GM12872 (cell line): ENCODE results near the gene PTPRG.

ENCODE experiments used
- TF ChIP-seq, protein P1 (sequence below): IDR thresholded peaks from 3 replicates; pipeline ENCODE4 v1.5.1; 2011; ENCODE audit warnings: low read depth, mild to moderate bottlenecking, low read length, moderate library complexity; ENCODE audit not compliant: insufficient read depth

PTPRG gene

GRCh38 chr3:61594144-61594963 lies 33.0 kb downstream of the PTPRG start:
- TF ChIP-seq, protein P1, sequence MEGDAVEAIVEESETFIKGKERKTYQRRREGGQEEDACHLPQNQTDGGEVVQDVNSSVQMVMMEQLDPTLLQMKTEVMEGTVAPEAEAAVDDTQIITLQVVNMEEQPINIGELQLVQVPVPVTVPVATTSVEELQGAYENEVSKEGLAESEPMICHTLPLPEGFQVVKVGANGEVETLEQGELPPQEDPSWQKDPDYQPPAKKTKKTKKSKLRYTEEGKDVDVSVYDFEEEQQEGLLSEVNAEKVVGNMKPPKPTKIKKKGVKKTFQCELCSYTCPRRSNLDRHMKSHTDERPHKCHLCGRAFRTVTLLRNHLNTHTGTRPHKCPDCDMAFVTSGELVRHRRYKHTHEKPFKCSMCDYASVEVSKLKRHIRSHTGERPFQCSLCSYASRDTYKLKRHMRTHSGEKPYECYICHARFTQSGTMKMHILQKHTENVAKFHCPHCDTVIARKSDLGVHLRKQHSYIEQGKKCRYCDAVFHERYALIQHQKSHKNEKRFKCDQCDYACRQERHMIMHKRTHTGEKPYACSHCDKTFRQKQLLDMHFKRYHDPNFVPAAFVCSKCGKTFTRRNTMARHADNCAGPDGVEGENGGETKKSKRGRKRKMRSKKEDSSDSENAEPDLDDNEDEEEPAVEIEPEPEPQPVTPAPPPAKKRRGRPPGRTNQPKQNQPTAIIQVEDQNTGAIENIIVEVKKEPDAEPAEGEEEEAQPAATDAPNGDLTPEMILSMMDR = no peak

DNA sequence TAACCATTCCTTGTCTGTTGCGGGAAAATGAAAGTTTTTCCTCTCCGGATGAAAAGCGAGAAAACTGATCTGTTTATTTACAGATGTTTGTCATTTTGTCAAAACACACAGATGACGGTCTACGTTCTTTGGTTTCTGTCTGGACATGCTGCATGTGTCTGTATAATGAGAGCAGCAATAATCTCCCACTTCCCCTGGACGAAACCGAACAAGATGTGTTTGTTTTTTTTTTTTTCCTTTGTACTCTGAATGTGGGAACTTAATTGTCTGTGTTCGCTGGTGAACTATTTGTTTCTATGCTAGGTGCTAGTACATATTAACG lies 33.6 kb downstream of the PTPRG start:
- TF ChIP-seq, protein P1 = no peak

DNA sequence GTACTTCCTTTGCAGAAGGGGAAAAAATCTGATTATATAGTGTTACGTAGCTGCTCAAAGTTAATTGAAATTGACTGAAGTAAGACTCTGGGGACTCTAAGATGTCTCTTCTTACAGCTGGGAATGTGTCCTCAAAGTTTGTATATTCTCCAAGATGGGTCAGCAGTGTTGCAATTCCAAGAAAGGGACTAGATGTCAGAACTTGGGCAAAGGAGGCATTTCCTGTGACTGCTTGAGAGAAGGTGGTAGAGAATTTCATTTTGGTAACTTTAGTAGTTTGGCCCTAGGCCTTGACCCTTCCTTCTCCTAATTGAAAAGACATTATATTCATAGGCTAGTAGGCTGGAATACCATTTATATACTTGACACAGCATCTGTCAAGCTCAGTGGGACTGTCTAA lies 33.9 kb downstream of the PTPRG start:
- TF ChIP-seq, protein P1 = no peak

DNA sequence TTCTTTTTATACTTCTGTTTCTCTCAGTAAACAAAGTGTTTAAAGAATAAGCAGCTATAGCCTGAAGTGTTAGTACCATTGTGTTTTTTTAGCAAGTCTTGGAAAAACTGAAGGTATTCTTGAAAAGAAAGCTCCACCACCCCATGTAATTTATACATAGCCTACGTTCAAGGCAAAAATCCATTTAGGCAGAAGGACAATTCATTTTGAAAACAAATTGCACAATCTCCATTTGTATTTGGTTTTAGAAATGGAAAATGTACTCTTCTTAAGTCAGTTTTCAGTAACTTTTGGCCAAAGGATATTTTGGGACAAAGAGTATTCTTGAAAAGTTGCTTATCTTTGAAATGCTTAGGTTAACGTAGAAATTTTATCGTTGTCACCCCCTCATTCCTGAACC lies 34.5 kb downstream of the PTPRG start:
- TF ChIP-seq, protein P1 = no peak

DNA sequence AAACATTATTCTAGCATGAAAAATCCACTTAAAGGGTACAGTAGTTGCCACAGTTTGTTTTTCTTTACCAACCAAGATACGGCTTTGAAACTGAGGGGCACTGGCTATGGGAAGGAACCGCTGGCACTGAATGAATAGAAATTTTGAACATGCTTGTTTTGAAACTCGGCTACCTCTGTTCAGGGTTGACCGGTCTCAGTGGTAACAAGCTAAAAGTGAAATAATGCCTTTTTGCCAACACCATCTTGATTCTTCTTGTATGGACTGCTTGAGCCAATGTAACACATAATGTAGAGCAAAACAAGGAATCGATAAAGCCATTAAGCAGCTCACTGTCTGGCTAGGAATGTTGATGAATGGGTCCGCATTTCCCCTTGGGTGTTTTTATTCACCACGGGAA lies 36.5 kb downstream of the PTPRG start:
- TF ChIP-seq, protein P1 = no peak

DNA sequence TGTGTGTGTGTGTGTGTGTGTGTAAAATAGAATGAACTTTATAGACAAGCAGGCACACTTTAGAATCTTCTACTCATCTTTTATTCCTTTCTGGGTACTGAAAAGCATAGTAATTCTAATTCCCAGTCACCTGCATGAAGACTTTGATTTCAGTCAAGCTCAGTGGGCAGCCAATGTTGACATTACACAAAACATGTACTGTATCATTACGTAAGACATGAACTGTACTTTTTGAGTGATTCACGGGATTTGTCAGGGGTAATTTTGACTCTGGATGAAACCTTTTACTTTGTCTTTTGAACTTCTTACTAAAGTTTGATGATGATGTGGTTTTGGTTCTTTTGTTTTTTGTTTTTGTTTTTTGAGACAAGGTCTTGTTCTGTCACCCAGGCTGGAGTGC lies 38.8 kb downstream of the PTPRG start:
- TF ChIP-seq, protein P1 = no peak

GRCh38 chr3:61601831-61602230 lies 40.5 kb downstream of the PTPRG start:
- TF ChIP-seq, protein P1 = no peak

GRCh38 chr3:61602466-61602865 lies 41.1 kb downstream of the PTPRG start:
- TF ChIP-seq, protein P1 = no peak
